Heart left ventricle (tissue), 16 donors: ENCODE data around the gene CXXC4. TPM values are rescaled to one million over a fixed set of nuclear protein-coding genes. Genes with fewer than 3 reads are reported as not detected.
A peak's percentile ranks its signal among the peaks of the same experiment; 100 is the strongest.

Source experiments
- ATAC-seq, 4 donors: fragments of 200-7000 bp; cut with Tn5 transposase; one replicate each; pipeline ENCODE4 v1.9.1; 2020 to 2022; ENCODE audit warnings: moderate library complexity in 4 of 4, mild to moderate bottlenecking in 3 of 4, moderate number of reproducible peaks in 1 of 4
- DNase-seq, 5 donors: peaks; one replicate each; pipeline ENCODE4 v3.0.0-alpha.2; 2020
- H3K27ac ChIP-seq, 12 donors: fragments of 200-600 bp; sonication (generic) in 4 of 12; one replicate each; pipeline versions ENCODE4 v1.5.0 to v1.8.0; 2016 to 2022; ENCODE audit warnings: mild to moderate bottlenecking in 2 of 12
- H3K27me3 ChIP-seq, 9 donors: fragments of 200-600 bp; sonication (generic) in 2 of 9; one replicate each; pipeline versions ENCODE4 v1.5.1 to v1.8.0; 2016 to 2022; ENCODE audit warnings: mild to moderate bottlenecking in 3 of 9
- H3K36me3 ChIP-seq, 9 donors: fragments of 200-600 bp; sonication (generic) in 2 of 9; one replicate each; pipeline versions ENCODE4 v1.5.0 to v1.8.0; 2018 to 2022; ENCODE audit warnings: mild to moderate bottlenecking in 2 of 9
- H3K4me1 ChIP-seq, 12 donors: fragments of 200-600 bp; sonication (generic) in 4 of 12; one replicate each; pipeline versions ENCODE4 v1.5.0 to v1.8.0; 2016 to 2022; ENCODE audit warnings: mild to moderate bottlenecking in 3 of 12
- H3K4me3 ChIP-seq, 12 donors: fragments of 200-600 bp; sonication (generic) in 4 of 12; one replicate each; pipeline versions ENCODE4 v1.5.0 to v1.8.0; 2017 to 2022; ENCODE audit warnings: mild to moderate bottlenecking in 9 of 12, moderate library complexity in 4 of 12
- H3K9me3 ChIP-seq, 12 donors: fragments of 200-600 bp; sonication (generic) in 4 of 12; one replicate each; pipeline versions ENCODE4 v1.5.0 to v1.8.0; 2016 to 2022; ENCODE audit warnings: mild to moderate bottlenecking in 1 of 12
- CTCF ChIP-seq, 12 donors: fragments of 200-600 bp; sonication (generic) in 4 of 12; IDR thresholded peaks; one replicate each; pipeline versions ENCODE4 v1.5.0 to v1.8.0; 2018 to 2022; ENCODE audit warnings: antibody characterized with exemption in 12 of 12, mild to moderate bottlenecking in 5 of 12
- POLR2A ChIP-seq, 2 donors: fragments of 450-650 bp; IDR thresholded peaks; one replicate each; pipeline ENCODE4 v1.6.1; 2017; ENCODE audit warnings: antibody characterized with exemption in 2 of 2, mild to moderate bottlenecking in 2 of 2, moderate library complexity in 2 of 2
- WGBS, 4 donors: extraction: QIAGEN DNeasy Blood & Tissue Kit in 2 of 4; methylation state at CpG; one replicate each; pipeline versions ENCODE4 v1.1.5 to v1.1.7; 2013 to 2018; 5-methylcytosine and 5-hydroxymethylcytosine counted together
- intact Hi-C, 10 donors: fragments of 100-400 bp; cut with DNase I; formaldehyde crosslinking; loops; one replicate each; pipeline versions ENCODE4 v1.11.1 to v1.14.2; 2022
- long read RNA-seq, 3 donors: library from polyadenylated mRNA; unstranded; transcript quantifications; one replicate each; pipeline ENCODE4 v2.0.0, GENCODE V29; 2020 to 2021
- polyA plus RNA-seq, 2 donors: library from polyadenylated mRNA; stranded (reverse); fragments of 200-250 nt; gene quantifications; one replicate each; pipeline ENCODE4 v1.2.3, GENCODE V29; 2013
- total RNA-seq, 9 donors: library from RNA; depleted of rRNA in 2 of 9; stranded (reverse); fragments of >200 nt in 2 of 9; fragmentation: NEBNext Ultra II Directional in 3 of 9; extraction: Animal tissue kit (Norgen Biotek cat#: 25700) in 3 of 9; gene quantifications; one replicate each; pipeline versions ENCODE4 v1.1.0 to v1.2.4, GENCODE V29; 2016 to 2023
- donor health status: ischemic (EF 13 %, LVEDD 7.1; RV severe dilation, severe dysfunction).
- donor health status: healthy with polysubstance abuse.
- donor health status: DM: no; HTN: yes; CAD: no.
- donor health status: DM: no; HTN: no; CAD: no.
- donor health status: ischemic (EF 25% LVEDD 6.9; RV normal size, moderate dysfunction).
- donor health status: ischemic (EF 25% LVEDD 5.7; RV mildly dilated, moderate dysfunction).
- donor health status: healthy.
- donor health status: DM: yes; HTN: yes; CAD: no.
- donor health status: ischemic (EF 35%, LVEDD 5.7; RV mildly dilated, moderate dysfunction).
- donor health status: nonischemic (EF 11% LVEDD 7.7; RV severe dilation, severe dysfunction).
- donor health status: DM: yes; HTN: yes; CAD: no.
- donor health status: PGD.
- donor health status: ischemic (EF 29% LVEDD 5.4; RV normal size, mild dysfunction).
- donor health status: nonischemic (EF 23%, LVEDD 6.1; RV moderate dilation, normal function).

Gene CXXC4
- total RNA-seq, result 1 to 10 TPM; 1.9 to 7.3 (median 4.1) TPM
- 1 to 10 TPM in 1 of 2 donors, under 1 TPM in 1; 0.58 to 1.2 TPM for polyA plus RNA-seq
- long read RNA-seq, donor 1, partial matches to known transcripts, result 2 of 4 reads
- long read RNA-seq, donor 1, other reads (novel, unspliced or antisense), result 2 of 4 reads
- long read RNA-seq, donor 2, partial matches to known transcripts, result 1 of 1 reads
- long read RNA-seq, donor 2, other reads (novel, unspliced or antisense), result 0 of 1 reads
- long read RNA-seq, donor 3, result 0 reads

- Histone ChIP-seq H3K4me3 (peak within 1 kb of the TSS; percentile 20 to 74 (median 57)), H3K27me3 (peaks cover 0 to 42% (median 0%) of the 10 kb centered on the region in 9 donors), H3K9me3 (no peaks in the 10 kb centered on the region), H3K27ac (peak within 1 kb of the TSS; percentile 72 to 89 (median 81)), H3K36me3 (no peaks in the 10 kb centered on the region), H3K4me1 (peaks cover 0 to 38% (median 10%) of the 10 kb centered on the region in 12 donors)
- DNase-seq, result peak; percentile 68 to 84 (median 78)
- peak; percentile 84 to 88 (median 86) for ATAC-seq
- WGBS, 4 donors, result 0 to 2% (median 1%) methylated on average over 31 to 42 of the region's 42 CpGs
- TF ChIP-seq CTCF (IDR thresholded peaks at IDR 0.05), result no peak
- peak in 1 of 2 donors; percentile 49 for TF ChIP-seq POLR2A (IDR thresholded peaks at IDR 0.05)
- intact Hi-C loops, result loop anchor here in 3 of 10 donors (5.0 to 10.0 kb wide), 5 partner anchors 240 to 980 kb away; partner anchors contain the start of gene PPA2 (in 2 of the 3)
Observed at GRCh38 chr4:104494822-104495559, at the start of gene CXXC4. Gene CXXC4 (minus strand): TSS chr4:104494894. CDS start chr4:104491802, 3,092 bp downstream.

GRCh38 chr4:104533156-104533555 lies 38.5 kb upstream of the CXXC4 start:
- Histone ChIP-seq H3K4me1 (no peaks in the 10 kb centered on the region), H3K9me3 (peaks cover 0 to 13% (median 3%) of the 10 kb centered on the region in 12 donors), H3K27ac (no peak overlapping the region), H3K27me3 (no peaks in the 10 kb centered on the region), H3K36me3 (no peaks in the 10 kb centered on the region), H3K4me3 (no peak overlapping the region)
- ATAC-seq, result no peak
- intact Hi-C loops, result loop anchor here in 3 of 10 donors (5.0 to 10.0 kb wide), 2 partner anchors 466 to 468 kb away; no protein-coding TSS in a partner anchor
- no peak for TF ChIP-seq POLR2A (IDR thresholded peaks at IDR 0.05)
- TF ChIP-seq CTCF (IDR thresholded peaks at IDR 0.05), result no peak
- no peak for DNase-seq
- 68 to 86% (median 73%) methylated on average over 1 of the region's 1 CpG for WGBS, 4 donors

DNA sequence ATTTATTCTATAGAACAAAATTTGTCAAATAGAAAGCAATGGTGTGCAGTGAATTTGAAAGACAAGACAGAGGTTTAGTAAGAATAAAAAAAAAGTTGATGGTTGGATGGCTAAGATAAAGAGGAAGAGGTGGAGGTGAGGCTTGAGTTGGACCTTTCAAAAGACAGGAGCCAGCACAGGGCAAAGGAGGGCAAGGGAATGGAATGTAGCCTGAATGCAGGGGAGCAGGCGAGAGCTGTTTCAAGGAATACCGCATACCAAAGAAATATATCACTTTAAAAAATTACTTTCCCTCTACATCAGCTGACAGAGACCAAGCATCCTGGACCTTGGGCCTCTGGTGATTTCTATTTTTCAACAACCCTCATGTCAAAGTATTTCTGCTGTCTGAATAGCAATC lies 38.0 kb upstream of the CXXC4 start:
- H3K27ac ChIP-seq, result no peak overlapping the region
- intact Hi-C loops, result loop anchor here in 3 of 10 donors (5.0 to 10.0 kb wide), 2 partner anchors 465 to 468 kb away; no protein-coding TSS in a partner anchor
- no peaks in the 10 kb centered on the region for H3K4me1 ChIP-seq
- WGBS, 4 donors, result 58 to 72% (median 65%) methylated on average over 2 of the region's 2 CpGs
- H3K9me3 ChIP-seq, result peaks cover 0 to 13% (median 3%) of the 10 kb centered on the region in 12 donors
- H3K4me3 ChIP-seq, result no peak overlapping the region
- ATAC-seq (no peak), DNase-seq (no peak)
- no peak for TF ChIP-seq CTCF (IDR thresholded peaks at IDR 0.05)
- no peak for TF ChIP-seq POLR2A (IDR thresholded peaks at IDR 0.05)
- H3K27me3 ChIP-seq, result no peaks in the 10 kb centered on the region
- H3K36me3 ChIP-seq, result no peaks in the 10 kb centered on the region

- Histone ChIP-seq H3K27ac (no peak overlapping the region), H3K9me3 (peaks cover 0 to 7% (median 2%) of the 10 kb centered on the region in 12 donors), H3K4me1 (no peaks in the 10 kb centered on the region), H3K27me3 (no peaks in the 10 kb centered on the region), H3K4me3 (no peak overlapping the region), H3K36me3 (no peaks in the 10 kb centered on the region)
- ATAC-seq (no peak), DNase-seq (no peak)
- TF ChIP-seq POLR2A (IDR thresholded peaks at IDR 0.05) (no peak), CTCF (IDR thresholded peaks at IDR 0.05) (peak in 5 of 12 donors; percentile 26 to 55 (median 35))
- intact Hi-C loops, result loop anchor here in 3 of 10 donors (5.0 to 10.0 kb wide), 2 partner anchors 464 to 467 kb away; no protein-coding TSS in a partner anchor
- 5 to 28% (median 8%) methylated on average over 1 of the region's 1 CpG for WGBS, 4 donors
Observed at GRCh38 chr4:104531390-104531789, 36.7 kb upstream of the CXXC4 start.
